Omental fat pad (tissue), 4 donors: ENCODE data around the gene RPUSD2. TPM values are rescaled to one million over a fixed set of nuclear protein-coding genes. Genes with fewer than 3 reads are reported as not detected.

Source experiments
- ATAC-seq: fragments of 150-250 bp; one replicate; pipeline ENCODE4 v1.9.1; 2016; ENCODE audit warnings: mild to moderate bottlenecking, moderate library complexity; ENCODE audit not compliant: low FRiP score
- DNase-seq: peaks from one replicate; pipeline ENCODE4 v3.0.0-alpha.2; 2019; ENCODE audit warnings: low spot score
- total RNA-seq, 4 donors: library from RNA; depleted of rRNA; stranded (reverse); fragments of >200 nt; gene quantifications; one replicate each; pipeline ENCODE4 v1.1.0, GENCODE V29; 2016
- TF ChIP-seq, protein P1 (sequence below), 3 donors: fragments of 450-650 bp; IDR thresholded peaks; one replicate each; pipeline ENCODE4 v1.5.1; 2016 to 2017; ENCODE audit warnings: antibody characterized with exemption in 3 of 3, mild to moderate bottlenecking in 3 of 3, moderate library complexity in 2 of 3

Gene RPUSD2
- total RNA-seq, 4 donors from 2014 or later = 2.3 to 7.8 (median 4.5) TPM

- TF ChIP-seq, protein P1, sequence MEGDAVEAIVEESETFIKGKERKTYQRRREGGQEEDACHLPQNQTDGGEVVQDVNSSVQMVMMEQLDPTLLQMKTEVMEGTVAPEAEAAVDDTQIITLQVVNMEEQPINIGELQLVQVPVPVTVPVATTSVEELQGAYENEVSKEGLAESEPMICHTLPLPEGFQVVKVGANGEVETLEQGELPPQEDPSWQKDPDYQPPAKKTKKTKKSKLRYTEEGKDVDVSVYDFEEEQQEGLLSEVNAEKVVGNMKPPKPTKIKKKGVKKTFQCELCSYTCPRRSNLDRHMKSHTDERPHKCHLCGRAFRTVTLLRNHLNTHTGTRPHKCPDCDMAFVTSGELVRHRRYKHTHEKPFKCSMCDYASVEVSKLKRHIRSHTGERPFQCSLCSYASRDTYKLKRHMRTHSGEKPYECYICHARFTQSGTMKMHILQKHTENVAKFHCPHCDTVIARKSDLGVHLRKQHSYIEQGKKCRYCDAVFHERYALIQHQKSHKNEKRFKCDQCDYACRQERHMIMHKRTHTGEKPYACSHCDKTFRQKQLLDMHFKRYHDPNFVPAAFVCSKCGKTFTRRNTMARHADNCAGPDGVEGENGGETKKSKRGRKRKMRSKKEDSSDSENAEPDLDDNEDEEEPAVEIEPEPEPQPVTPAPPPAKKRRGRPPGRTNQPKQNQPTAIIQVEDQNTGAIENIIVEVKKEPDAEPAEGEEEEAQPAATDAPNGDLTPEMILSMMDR (IDR thresholded peaks at IDR 0.05) = no peak
- DNase-seq (no peak), ATAC-seq (no peak)
Observed at GRCh38 chr15:40550341-40551037, 18.6 kb upstream of the RPUSD2 start.

GRCh38 chr15:40554161-40554525 is 15.0 kb upstream of the RPUSD2 start:
- ATAC-seq (no peak), DNase-seq (no peak)
- TF ChIP-seq, protein P1 (IDR thresholded peaks at IDR 0.05) = no peak

- TF ChIP-seq, protein P1 (IDR thresholded peaks at IDR 0.05) = no peak
- no peak for DNase-seq
- no peak for ATAC-seq
Observed at GRCh38 chr15:40555876-40556275, 13.2 kb upstream of the RPUSD2 start.

DNA sequence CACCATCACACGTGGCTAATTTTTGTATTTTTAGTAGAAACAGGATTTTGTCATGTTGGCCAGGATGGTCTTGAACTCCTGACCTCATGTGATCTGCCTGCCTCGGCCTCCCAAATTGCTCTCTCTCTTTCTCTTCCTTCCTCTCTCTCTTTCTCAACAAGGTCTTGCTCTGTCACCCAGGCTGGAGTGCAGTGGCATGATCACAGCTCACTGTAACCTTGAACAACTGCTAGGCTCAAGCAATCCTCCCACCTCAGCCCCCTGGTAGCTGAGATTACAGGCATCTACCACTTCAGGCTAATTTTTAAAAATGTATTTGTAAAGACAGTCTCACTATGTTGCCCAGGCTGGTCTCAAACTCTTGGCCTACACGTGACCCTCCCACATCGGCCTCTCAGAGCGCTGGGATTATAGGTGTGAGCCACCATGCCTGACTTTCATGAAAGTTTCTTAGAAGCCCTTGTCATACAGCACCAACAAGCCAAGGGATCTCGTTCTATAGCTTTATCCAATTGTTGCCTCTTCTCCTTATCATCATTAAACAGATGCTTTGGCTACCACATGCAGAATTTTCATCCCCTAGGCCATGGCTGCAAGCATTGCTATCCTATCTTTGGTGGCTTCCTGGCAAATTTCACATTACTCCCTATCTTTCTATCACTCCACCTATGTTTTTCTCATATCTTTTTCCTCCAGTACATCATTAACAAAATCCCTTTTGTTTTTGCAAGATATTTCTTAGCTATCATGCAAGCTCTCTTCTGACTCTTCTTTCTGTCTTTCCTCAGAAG is 10.0 kb upstream of the RPUSD2 start:
- no peak for ATAC-seq
- TF ChIP-seq, protein P1 (IDR thresholded peaks at IDR 0.05) = no peak
- DNase-seq = no peak

DNA sequence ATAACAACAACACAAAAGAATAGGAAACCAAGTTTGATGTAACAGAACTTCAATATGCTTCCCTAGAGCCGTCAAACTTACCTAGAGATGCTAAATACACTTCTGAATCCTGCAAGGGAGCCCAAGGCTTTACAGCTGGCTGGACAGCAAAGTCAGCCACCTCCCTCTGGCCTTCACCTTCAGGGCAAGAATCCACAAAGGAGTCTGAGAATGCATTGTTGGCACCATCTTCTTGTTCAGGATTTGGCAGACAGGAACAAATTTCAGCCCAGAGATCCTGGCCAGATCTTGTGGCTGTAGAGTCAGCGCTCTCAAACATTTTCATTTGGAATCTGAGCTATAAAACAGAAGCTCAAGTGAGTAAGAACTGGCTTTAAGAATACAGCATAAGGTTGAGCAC is 6.4 kb upstream of the RPUSD2 start:
- ATAC-seq (no peak), DNase-seq (no peak)
- TF ChIP-seq, protein P1 (IDR thresholded peaks at IDR 0.05) = no peak

DNA sequence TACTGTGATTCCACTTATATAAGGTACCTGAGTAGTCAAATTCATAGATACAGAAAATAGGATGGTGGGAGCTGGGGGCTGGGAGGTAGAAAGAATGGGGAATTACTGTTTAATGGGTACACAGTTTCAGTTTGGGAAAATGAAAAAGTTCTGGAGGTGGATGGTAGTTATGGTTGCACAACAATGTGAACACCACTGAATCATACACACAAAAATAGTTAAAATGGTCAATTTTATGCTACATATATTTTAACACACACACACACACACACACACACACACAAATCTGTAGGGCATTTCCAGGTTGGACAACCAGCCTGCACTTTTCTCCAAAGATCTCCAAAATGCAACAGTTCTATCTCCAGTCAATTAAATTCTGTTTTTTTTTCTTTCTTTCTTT is 5.7 kb upstream of the RPUSD2 start:
- TF ChIP-seq, protein P1 (IDR thresholded peaks at IDR 0.05) = no peak
- ATAC-seq (no peak), DNase-seq (no peak)
